HG03432 (cell line): ENCODE data around the gene KRTAP1-4.
"Not testable (repeated sequence)": the region's sequence is repeated elsewhere in the genome, so short reads cannot be mapped to it uniquely, and the experiment has no call there.

ENCODE experiments used
- ATAC-seq: cut with Tn5 transposase; IDR thresholded peaks from one replicate; pipeline ENCODE4 v1.9.1; 2021; ENCODE audit warnings: mild to moderate bottlenecking, moderate library complexity; ENCODE audit not compliant: unreplicated experiment

KRTAP1-4 gene

GRCh38 chr17:41049110-41049509 lies 19.1 kb upstream of the KRTAP1-4 start:
- no peak for ATAC-seq

- no peak for ATAC-seq
Observed at GRCh38 chr17:41048441-41048840, 18.4 kb upstream of the KRTAP1-4 start.

- ATAC-seq: not testable (repeated sequence)
Observed at GRCh38 chr17:41046735-41047465, 16.9 kb upstream of the KRTAP1-4 start, which contains the start of gene KRTAP2-1. Gene KRTAP2-1 (minus strand): TSS chr17:41047316. CDS start chr17:41047267, 49 bp downstream.

- no peak for ATAC-seq
Observed at GRCh38 chr17:41042953-41043352, 13.0 kb upstream of the KRTAP1-4 start.

- ATAC-seq: not testable (repeated sequence)
Observed at GRCh38 chr17:41040783-41041571, 11.0 kb upstream of the KRTAP1-4 start, which contains the start of gene KRTAP1-1. Gene KRTAP1-1 (minus strand): TSS chr17:41041450. CDS start chr17:41041397, 53 bp downstream.

DNA sequence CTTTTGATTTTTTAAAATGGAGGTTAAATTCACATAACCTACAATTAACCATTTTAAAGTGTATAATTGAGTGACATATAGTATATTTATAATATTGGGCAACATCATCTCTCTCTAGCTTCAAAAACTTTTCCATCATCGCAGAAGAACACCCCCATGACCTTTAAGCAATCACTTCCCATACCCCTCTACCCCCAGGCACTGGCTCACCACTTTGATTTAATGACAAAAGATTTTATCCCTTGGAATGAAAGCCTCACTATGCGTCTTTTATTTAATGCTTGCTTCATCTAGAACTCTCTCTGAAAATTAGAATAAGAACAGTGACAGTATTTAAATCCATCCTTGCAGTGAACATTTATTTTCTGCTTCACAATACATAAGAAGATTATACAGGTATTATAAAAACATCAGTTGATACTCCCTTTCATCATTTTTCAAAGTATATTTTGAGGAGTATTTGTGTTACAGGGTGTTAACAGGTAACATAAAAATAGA lies 7.9 kb upstream of the KRTAP1-4 start:
- no peak for ATAC-seq

DNA sequence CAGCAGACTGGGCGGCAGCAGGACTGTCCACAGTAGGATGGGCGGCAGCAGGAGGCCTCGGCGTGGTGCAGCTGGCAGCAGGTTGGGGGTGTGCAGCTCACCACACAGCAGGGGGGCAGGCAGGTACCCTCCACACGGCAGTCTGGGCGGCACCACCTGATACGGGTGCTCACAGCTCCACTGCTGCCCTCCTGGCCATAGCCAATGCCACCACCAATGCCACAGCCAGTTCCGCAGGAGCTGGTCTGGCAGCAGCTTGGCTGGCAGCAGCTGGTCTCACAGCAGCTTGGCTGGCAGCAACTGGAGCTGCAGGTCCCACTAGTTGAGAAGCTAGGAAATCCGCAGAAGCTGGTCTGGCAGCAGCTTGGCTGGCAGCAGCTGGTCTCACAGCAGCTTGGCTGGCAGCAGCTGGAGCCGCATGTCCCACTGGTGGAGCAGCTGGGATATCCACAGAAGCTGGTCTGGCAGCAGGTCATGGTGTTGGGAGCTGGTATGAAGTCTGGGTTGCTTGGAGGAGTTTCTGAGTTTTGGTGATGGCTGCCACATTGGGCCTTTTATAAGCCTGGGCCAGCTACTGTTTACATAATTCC lies 4.4 kb upstream of the KRTAP1-4 start, which contains the start of gene KRTAP1-3:
TSS of gene KRTAP1-3 (minus strand) at position 529 of the 590 bp plus-strand sequence. CDS start at position 476, 53 bp downstream.
- ATAC-seq: not testable (repeated sequence)

DNA sequence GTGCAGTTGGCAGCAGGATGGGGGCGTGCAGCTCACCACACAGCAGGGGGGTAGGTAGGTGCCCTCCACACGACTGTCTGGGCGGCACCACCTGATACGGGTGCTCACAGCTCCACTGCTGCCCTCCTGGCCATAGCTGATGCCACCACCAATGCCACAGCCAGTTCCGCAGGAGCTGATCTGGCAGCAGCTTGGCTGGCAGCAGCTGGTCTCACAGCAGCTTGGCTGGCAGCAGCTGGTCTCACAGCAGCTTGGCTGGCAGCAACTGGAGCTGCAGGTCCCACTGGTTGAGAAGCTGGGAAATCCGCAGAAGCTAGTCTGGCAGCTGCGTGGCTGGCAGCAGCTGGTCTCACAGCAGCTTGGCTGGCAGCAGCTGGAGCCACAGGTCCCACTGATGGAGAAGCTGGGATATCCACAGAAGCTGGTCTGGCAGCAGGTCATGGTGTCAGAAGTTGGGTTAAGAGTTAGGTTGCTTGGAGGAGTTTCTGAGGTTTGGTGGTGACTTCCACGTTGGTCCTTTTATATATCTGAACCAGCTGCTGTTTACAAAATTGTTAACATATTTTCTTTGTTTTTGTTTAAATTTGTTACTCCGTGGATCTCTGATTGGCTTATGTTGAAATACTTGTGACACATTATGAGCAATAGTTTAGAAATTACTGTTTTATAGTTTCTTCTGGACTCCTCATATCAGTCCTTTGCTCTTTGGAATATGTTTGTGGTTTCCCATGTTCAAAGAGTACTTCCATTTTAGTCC lies 3.1 kb downstream of the KRTAP1-4 start, which contains the start of gene KRTAP1-5:
TSS of gene KRTAP1-5 (minus strand) at position 494 of the 757 bp plus-strand sequence. CDS start at position 441, 53 bp downstream.
- no peak for ATAC-seq

GRCh38 chr17:41024697-41025096 lies 5.3 kb downstream of the KRTAP1-4 start:
- no peak for ATAC-seq

DNA sequence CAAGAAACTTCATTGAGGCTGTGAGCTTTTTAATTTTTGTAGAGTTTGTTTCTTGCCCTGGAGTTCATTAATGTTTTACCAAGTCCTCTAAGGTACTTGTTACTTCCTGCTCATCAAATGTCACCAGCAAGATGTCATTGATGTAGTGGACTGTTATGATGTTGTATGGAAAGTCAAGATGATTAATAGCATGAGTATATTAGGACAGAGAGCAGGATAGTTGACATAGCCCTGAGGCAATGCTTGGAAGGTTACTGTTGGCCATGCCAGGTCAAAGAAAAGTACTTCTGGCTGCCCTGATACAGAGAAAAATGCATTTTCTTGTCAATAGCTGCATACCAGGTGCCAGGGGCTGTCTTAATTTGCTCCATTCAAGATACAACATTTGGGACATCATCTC lies 9.7 kb downstream of the KRTAP1-4 start:
- ATAC-seq: no peak

DNA sequence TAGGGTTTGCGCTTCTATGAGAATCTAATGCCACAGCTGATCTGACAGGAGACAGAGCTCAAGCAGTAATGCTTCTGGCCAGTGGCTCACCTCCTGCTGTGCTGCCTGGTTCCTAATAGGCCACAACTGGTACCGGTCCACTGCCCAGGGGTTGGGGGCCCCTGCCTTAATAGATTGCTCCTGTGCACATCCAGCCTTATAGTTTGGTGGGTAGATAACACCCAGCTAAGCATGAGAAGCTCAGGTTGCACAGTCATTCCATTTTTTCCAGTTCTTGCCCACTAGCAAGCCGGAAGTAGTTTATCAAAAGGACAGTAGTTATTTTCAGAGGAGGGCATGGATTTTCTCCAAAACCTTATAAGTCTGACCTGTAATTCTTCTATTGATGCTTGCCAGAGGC lies 10.6 kb downstream of the KRTAP1-4 start:
- ATAC-seq: no peak

GRCh38 chr17:41018541-41018940 lies 11.5 kb downstream of the KRTAP1-4 start:
- ATAC-seq: no peak

DNA sequence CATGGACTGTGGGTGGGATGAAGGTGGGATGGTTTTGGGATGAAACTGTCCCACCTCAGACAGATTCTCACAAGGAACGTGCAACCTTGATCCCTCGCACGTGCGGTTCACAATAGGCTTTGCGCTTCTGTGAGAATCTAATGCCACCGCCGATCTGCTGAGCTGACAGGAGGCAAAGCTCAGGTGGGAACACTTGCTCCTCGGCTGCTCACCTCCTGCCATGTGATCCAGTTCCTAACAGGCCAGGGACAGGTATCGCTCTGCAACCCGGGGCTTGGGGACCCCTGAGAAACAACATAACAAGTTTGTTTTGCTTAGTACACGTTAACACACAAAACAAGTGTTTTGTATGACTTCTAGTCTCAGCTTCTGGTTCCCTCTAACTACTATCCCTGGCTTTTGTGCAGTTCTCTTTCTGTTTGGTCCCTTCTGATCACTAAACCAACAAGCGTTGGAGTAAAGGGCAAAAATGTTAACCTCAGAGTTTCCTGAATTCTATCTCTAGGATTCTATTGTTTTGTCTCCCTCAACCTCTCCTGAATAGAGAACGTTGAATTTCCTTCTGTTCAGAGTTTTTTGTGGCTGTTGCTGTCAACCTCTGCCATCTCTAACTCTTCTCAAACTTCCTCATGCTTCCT lies 13.3 kb downstream of the KRTAP1-4 start:
- no peak for ATAC-seq

DNA sequence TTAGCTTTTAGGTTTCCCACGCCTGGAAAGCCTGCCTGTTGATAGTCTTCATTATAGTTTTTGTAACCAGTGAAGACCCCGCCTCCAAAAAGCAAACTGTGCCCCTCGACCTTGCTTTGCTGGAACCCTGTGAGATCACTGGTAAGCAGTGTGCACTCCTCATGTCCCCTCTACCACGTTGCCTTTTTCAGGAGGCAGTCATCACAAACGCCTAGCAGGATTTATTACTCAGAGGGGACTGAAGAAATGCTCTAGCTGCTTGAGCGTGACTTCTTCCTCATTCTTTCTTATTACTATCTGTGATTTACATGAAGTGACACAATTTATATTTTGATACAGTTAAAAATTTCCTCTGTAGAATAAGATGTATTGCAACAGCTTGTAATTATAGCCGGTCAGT lies 14.5 kb downstream of the KRTAP1-4 start:
- no peak for ATAC-seq

DNA sequence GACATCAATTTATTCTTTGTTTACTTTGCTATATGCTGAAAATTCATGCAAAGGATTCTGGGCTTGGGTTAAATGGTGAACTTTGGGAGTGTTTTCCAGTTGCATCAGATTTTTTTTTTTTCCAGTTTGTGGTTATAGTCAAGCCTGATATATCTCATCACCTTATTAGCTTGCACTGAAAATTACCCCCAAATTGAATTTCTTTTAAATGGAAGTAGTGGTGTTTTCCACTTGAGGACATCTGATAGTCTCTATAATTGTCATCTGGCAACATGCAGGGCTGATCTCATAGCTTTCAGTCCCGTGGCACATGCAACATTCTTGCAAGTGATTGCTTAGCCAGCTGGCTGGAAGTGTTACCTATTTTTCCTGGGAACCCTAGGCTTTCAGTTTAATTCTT lies 16.4 kb downstream of the KRTAP1-4 start:
- ATAC-seq: no peak

- ATAC-seq: no peak
Observed at GRCh38 chr17:41013181-41013580, 16.8 kb downstream of the KRTAP1-4 start.

- ATAC-seq: no peak
Observed at GRCh38 chr17:41012326-41013120, 17.5 kb downstream of the KRTAP1-4 start.

- ATAC-seq: no peak
Observed at GRCh38 chr17:41010441-41010840, 19.6 kb downstream of the KRTAP1-4 start.

DNA sequence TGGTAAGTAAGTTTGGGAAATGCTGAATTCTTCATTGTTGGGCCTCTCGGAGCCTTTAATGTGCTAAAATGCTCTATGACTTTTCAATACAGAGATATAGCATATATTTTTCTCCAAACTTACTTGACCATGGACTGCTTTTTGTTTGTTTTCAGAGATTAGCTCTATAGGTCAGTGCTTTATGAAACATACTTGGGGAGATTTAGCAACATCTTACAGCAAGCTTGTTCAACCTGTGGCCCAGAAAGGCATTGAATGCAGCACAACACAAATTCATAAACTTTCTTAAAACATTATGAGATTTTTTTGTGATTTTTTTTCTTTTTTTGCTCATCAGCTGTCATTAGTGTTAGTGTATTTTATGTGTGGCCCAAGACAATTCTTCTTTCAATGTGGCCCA lies 20.1 kb downstream of the KRTAP1-4 start:
- ATAC-seq: no peak
